MCF 10A (cell line): Measurements from ENCODE around the gene BCL2. TPM values are rescaled to one million over a fixed set of nuclear protein-coding genes. Genes with fewer than 3 reads are reported as not detected.

Source experiments
- BruUV-seq: library from RNA; stranded (reverse); fragments of 400-500 nt; replicated peaks from 2 replicates; lab custom pipeline; 2021; lab: Mats Ljungman, UMichigan
- CTCF ChIA-PET: fragments of 300-600 bp; sonication (Branson Sonifier 250); formaldehyde crosslinking; extraction: SDS; loops from one replicate; lab custom pipeline; 2021; ENCODE audit warnings: antibody characterized with exemption, inconsistent platforms; lab: Yijun Ruan, JAX
- POLR2A ChIA-PET: fragments of 300-600, 350-650 bp; sonication (Branson Sonifier 250); formaldehyde crosslinking; extraction: SDS; loops from one replicate; lab custom pipeline; 2020; ENCODE audit warnings: antibody characterized with exemption, inconsistent platforms; lab: Yijun Ruan, JAX
- DNase-seq: peaks from one replicate; pipeline ENCODE4 v3.0.0-alpha.2; 2018; ENCODE audit not compliant: unreplicated experiment
- H3K27ac Mint-ChIP-seq: one replicate; pipeline ENCODE4 v1.8.0; 2022; ENCODE audit warnings: mild to moderate bottlenecking, low read depth, mixed read lengths; ENCODE audit not compliant: unreplicated experiment
- H3K27me3 Mint-ChIP-seq: one replicate; pipeline ENCODE4 v1.8.0; 2022; ENCODE audit warnings: mixed read lengths; ENCODE audit not compliant: insufficient read depth, unreplicated experiment
- H3K36me3 Mint-ChIP-seq: one replicate; pipeline ENCODE4 v1.8.0; 2022; ENCODE audit warnings: mild to moderate bottlenecking, moderate library complexity, mixed read lengths; ENCODE audit not compliant: insufficient read depth, unreplicated experiment
- H3K4me1 Mint-ChIP-seq: one replicate; pipeline ENCODE4 v1.8.0; 2022; ENCODE audit warnings: mixed read lengths; ENCODE audit not compliant: insufficient read depth, unreplicated experiment
- H3K4me3 Mint-ChIP-seq: one replicate; pipeline ENCODE4 v1.8.0; 2022; ENCODE audit warnings: mild to moderate bottlenecking, moderate library complexity, mixed read lengths; ENCODE audit not compliant: unreplicated experiment
- H3K9me3 Mint-ChIP-seq: one replicate; pipeline ENCODE4 v1.8.0; 2022; ENCODE audit warnings: mixed read lengths; ENCODE audit not compliant: unreplicated experiment
- CTCF ChIP-seq: fragments of 200-600 bp; IDR thresholded peaks from one replicate; pipeline ENCODE4 v1.8.0; 2022; ENCODE audit warnings: antibody characterized with exemption, mild to moderate bottlenecking; ENCODE audit not compliant: unreplicated experiment
- intact Hi-C: fragments of 100-400 bp; cut with micrococcal nuclease; formaldehyde crosslinking; loops from 2 replicates; pipeline ENCODE4 v1.14.1; 2022
- total RNA-seq: library from RNA; stranded (reverse); gene quantifications from 2 replicates; pipeline ENCODE4 v1.2.3, GENCODE V29; 2022

The BCL2 gene
- total RNA-seq, 1 experiment from 2014 or later: 3.0 TPM

- H3K27ac Mint-ChIP-seq: no peak overlapping the region
- intact Hi-C loops: loop anchor here (5.0 kb wide), 1 partner anchor 46 kb away; no protein-coding TSS in a partner anchor
- H3K9me3 Mint-ChIP-seq: no peaks in the 10 kb centered on the region
- TF ChIP-seq CTCF: peak; percentile 15
- ChIA-PET CTCF (interaction anchor here (0.6 to 1.0 kb wide), 4 partner anchors 12 to 260 kb away, joined by 3 to 5 read pairs (median 4); no protein-coding TSS in a partner anchor), POLR2A (no interaction called here)
- peaks cover 12% of the 10 kb centered on the region for H3K4me1 Mint-ChIP-seq
- no peaks in the 10 kb centered on the region for H3K27me3 Mint-ChIP-seq
- DNase-seq: peak; percentile 29
- H3K36me3 Mint-ChIP-seq: no peaks in the 10 kb centered on the region
- H3K4me3 Mint-ChIP-seq: no peak overlapping the region
- BruUV-seq: no TSS peak
These were observed 246.1 kb downstream of the BCL2 start for GRCh38 chr18:63073481-63073880.

Other genes starting within 250 kb of the BCL2 start
- 97.4 and 108 TPM in 2 replicates for gene KDSR, start 47.4 kb upstream of the BCL2 start, total RNA-seq
- 67.8 and 89.8 TPM in 2 replicates for gene VPS4B, start 102.7 kb upstream of the BCL2 start, total RNA-seq
- 254 and 330 TPM in 2 replicates for gene SERPINB5, start 157.2 kb upstream of the BCL2 start, total RNA-seq
- not detected in 2 replicates for gene SERPINB12, start 222.6 kb upstream of the BCL2 start, total RNA-seq